Testis (tissue), 2 donors: ENCODE results near the gene ERF.

Source experiments
- POLR2A ChIP-seq: fragments of 450-650 bp; IDR thresholded peaks from one replicate; pipeline ENCODE4 v1.6.1; 2017; ENCODE audit warnings: antibody characterized with exemption, mild to moderate bottlenecking, moderate library complexity
- TF ChIP-seq, protein P1 (sequence below), 3 experiments: fragments of 450-650 bp in 2 of 3; fragments of 200-600 bp in 1 of 3; sonication (generic) in 1 of 3; IDR thresholded peaks; one replicate each; pipeline ENCODE4 v1.5.1; 2016 to 2019; ENCODE audit warnings: antibody characterized with exemption in 3 of 3, mild to moderate bottlenecking in 2 of 3, moderate library complexity in 1 of 3

DNA sequence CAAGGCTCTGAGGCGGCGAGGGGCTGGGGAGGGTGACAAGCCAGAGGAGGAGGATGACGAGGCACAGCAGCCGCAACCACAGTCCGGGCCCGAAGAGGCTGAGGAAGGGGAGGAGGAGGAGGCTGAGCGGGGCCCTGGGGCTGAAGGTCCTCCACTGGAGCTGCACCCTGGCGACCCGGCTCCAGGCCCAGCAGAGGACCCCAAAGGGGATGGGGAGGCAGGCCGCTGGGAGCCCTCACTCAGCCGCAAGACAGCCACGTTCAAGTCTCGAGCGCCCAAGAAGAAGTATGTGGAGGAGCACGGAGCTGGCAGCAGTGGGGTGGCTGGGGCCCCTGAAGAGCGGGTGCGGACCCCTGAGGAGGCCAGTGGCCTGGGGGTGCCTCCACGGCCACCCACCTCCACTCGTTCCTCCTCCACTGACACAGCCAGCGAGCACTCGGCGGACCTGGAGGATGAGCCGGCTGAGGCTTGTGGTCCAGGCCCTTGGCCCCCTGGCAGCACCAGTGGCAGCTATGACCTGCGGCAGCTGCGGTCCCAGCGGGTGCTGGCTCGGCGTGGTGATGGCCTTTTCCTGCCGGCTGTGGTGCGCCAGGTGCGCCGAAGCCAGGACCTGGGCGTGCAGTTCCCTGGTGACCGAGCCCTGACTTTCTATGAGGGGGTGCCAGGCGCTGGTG is 17.1 kb upstream of the ERF start:
- TF ChIP-seq, protein P1, sequence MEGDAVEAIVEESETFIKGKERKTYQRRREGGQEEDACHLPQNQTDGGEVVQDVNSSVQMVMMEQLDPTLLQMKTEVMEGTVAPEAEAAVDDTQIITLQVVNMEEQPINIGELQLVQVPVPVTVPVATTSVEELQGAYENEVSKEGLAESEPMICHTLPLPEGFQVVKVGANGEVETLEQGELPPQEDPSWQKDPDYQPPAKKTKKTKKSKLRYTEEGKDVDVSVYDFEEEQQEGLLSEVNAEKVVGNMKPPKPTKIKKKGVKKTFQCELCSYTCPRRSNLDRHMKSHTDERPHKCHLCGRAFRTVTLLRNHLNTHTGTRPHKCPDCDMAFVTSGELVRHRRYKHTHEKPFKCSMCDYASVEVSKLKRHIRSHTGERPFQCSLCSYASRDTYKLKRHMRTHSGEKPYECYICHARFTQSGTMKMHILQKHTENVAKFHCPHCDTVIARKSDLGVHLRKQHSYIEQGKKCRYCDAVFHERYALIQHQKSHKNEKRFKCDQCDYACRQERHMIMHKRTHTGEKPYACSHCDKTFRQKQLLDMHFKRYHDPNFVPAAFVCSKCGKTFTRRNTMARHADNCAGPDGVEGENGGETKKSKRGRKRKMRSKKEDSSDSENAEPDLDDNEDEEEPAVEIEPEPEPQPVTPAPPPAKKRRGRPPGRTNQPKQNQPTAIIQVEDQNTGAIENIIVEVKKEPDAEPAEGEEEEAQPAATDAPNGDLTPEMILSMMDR (IDR thresholded peaks at IDR 0.05): no peak
- TF ChIP-seq POLR2A: no peak
